Right hindlimb (tissue), 1 donor: ENCODE measurements around the gene DNPEP.

Source experiments
- DNase-seq: peaks from one replicate; pipeline ENCODE4 v3.0.0-alpha.2; 2018

Gene DNPEP

DNA sequence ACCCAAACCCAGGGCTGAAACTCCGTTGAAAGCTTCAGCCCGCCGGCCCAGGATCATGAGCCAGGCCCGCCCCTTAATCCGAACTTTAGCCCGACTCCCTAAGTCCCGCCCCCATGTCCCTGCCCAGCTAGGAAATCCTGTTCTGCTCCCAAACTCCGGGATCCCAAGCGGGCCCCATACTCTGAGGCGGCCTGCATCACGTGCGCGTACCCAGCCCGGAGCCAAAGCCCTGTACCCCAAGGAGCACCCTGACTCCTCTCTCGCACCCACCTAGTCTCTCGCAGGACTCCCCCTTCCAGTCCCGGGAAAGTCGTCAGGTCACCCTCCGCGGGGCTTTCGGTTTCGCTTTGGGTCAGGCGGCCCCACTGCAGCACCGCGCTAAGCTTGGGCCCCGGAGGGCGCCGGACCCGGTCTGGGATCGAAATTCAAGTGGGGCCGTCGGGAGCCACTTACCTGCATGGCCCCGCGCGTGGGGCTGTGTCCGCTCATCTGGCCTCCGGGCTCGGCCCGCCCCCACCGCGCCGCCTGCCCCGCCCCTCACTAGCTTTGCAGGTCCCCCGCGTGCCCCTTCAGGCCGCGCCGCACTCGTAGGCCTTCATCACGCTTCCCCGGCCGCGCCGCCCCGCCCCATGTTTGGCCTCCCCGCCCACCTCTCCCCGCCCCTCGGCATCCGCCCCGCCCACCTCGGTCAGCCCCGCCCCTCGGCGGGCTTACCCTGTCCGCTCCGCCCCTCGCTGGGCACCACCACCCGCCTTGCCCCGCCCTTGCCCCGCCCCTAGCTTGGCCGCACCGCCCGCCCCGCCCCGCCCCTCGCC, at the start of gene DNPEP:
Gene DNPEP, minus strand, starts transcription at position 607 of the 815 bp plus-strand sequence. Its CDS starts 118 bp downstream, at position 489.
- DNase-seq, result peak; percentile 85

DNA sequence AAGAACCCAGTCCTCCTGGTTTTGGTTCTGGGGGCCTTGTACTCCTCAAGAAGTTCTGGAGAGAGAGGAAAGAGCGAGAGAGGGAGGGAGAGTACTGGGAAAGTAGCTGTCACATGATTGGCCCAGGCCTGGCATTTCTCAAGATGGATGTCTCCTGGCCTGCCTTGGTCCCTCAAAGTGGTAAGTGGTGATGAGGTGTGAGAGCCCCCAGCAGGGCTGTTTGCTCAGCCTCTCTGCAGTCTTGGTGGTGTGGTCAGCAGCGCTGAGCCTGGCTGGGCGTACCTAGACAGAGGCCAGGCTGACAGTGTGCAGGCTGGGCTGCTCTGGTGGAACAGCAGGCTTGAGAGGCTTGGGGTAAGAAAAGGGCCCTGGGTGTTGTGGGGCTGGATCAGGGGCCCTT, 49.4 kb upstream of the DNPEP start:
- DNase-seq, result no peak

DNA sequence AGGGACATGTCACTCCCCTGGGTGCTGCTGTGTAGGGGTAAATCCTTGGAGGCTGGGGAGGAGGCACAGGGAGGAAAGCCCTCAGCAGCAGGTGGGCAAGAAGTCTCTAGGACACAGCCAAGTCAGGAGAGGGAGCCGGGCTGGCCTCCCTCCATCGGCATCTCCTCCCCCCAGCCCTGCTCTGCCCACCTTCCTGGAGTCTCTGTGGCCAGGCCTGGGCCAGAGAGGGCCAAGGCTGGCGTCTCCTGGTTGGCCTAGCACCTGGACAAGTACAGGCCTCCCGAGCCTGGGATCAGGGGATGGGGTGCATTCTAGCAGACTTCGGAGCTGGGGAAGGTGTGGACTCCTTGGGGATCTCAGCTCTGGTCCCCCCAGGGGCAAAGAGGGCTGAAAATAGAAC, 48.8 kb upstream of the DNPEP start:
- no peak for DNase-seq

DNA sequence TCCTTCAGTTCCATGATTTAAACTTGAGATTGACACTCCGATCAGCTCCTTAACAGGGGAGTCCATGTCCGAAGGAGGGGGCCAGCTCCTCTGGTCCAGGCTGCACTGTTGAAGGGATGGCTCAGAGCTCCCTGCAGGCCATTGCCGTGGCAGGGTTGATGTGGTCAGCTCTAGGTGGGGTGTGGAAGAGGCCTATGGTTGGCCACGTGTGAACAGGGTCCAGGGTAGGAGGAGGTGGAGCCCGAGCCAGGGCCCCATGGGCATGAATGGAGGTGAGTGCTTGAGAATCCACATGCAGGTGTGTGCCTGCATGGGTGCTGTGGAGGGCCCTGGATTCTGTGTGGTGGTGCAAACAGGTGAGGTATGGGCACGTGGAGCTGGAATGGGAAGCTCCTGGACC, 48.0 kb upstream of the DNPEP start:
- DNase-seq, result no peak

DNA sequence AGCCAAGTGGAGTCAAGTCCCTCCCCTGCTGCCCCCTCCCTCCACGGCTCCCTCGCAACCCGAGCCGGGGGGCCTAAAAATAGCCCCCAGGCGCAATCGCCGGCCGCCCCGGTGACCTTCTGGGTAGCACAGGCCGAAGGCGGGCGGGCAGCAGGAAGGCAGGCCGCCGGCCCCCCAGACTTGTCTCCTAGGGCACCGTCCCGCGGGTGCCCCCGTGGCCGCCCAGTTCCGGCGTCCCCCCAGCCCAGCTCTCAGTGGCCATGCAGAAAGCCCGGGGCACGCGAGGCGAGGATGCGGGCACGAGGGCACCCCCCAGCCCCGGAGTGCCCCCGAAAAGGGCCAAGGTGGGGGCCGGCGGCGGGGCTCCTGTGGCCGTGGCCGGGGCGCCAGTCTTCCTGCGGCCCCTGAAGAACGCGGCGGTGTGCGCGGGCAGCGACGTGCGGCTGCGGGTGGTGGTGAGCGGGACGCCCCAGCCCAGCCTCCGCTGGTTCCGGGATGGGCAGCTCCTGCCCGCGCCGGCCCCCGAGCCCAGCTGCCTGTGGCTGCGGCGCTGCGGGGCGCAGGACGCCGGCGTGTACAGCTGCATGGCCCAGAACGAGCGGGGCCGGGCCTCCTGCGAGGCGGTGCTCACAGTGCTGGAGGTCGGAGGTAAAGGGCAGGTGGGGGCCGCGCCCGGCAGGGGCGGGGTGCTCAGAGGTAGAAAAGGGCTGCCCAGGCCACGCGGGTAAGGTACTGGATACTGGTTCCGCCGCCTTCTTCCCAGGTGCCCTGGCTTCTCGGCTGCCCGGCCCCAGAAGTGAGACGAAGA, 47.2 kb upstream of the DNPEP start, which contains the start of gene SPEG:
Gene SPEG, plus strand, starts transcription at position 126 of the 808 bp plus-strand sequence. Its CDS starts 135 bp downstream, at position 261.
- DNase-seq, result no peak

DNA sequence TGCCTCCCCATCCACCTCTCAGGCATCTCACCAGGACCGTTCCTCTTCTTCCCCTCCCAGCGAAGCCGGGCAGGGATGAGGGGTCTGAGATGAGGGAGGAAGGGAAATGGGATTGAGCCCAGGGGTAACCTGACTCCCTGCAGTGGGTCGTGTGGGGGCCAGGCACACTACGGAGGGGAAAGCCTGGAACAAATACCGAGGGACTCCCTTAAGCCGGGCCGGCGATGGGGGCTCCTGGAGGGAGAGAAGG, 46.7 kb upstream of the DNPEP start:
- DNase-seq, result no peak

DNA sequence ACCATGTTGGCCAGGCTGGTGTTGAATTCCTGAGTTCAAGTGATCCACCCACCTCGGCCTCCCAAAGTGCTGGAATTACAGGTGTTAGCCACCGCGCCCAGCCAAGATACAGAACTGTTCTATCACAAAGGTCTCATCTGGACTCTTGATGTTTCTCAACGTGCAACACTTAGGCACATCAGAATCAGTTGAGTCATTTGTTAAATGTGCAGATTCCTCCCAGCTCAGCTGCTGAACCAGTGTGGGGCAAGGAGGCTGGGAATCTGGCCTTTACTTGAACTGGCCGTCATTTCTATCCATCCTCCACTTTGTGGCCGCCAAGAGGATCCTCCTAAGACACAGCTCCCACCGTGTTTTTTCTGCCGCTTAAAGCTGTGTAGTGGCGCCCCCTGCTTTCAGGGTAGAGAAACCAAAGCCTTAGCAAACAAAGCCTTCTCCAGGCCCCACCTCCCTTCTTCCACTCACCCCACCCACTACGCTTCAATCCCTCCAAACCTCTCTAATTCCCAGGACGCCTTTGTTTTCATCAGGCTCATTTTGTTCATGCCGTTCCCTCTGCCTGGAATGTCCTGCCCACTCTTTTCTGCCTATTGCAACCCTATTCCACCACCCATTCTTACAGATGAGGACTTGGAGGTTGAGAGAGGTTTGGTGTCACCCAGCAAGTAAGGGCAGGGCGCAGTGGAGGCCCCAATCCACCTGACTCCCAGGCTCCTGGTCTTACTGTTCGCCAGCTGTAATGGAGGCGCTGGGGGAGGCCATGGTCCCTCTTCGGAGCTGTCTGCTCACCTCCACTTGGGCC, 46.2 kb upstream of the DNPEP start:
- DNase-seq, result no peak

DNA sequence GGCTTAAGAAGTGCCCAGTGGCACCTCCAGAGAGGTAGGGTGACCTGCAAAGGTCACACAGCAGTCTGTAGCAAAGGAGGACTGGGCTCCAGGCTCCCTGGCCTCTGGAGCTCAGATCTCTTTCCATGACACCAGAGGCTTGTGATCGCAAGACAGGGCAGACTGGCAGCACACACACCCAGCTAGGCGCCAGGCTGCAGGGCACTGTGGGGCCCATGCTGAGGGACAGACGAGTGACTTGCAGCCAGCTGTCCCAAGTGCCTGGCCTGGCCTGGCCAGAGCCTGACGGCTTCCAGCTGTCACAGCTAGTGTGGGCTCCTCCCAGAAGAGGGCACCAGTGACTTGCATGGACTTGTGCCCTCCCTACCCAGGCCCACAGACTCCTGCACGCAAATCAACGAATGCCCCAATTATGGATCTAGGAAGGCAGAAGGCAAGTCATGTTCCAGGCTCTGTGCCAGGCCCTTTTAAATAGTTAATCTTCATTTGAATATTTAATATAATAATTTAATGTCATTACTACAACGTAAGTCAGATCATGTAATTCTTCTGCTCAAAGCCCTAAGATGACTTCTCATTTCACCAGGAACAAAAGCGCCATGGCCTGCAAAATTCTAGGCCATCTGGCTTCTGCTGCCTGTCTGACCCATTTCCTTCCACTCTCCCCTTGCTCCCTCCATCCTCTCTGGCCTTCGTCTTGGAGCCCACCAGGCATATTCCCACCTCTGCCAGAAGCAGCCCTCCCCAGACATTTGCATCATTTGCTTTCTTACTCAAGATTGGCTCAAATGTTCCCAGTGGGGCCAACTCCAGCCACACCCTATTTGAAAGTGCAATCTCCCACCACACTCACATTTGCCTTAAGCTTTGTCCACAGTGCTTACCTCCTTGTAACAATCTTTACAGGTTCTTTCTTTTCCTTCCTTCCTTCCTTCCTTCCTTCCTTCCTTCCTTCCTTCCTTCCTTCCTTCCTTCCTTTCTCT, 43.2 kb upstream of the DNPEP start:
- DNase-seq, result peak; percentile 78

DNA sequence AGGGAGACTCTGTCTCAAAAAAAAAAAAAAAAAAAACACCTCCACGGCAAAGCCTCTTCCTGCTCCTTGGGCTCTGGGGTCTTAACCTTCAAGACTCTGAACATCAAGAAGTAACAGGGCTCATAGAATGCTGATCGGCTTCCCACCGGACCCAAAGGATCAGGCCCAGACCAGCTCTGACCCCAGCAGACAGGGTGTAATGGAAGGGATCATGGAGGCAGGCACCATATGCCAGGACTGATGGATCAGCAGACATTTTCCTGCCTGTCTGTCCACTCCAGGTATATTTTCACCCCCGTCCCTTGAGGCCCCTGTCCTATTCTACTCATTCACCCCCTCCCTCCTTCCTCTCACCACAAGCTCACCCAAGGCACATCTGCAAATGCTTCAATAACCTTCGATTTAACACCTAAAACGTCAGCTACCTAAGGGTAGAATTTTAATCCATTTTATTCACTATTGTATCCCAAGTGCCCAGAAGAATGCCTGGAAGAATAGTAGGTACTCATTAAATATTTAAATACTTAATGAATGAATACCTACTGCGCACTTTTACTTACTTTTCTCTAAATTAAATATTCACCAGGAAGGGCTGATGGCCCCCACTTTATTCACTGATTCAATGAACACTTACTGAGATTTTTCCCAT, 42.4 kb upstream of the DNPEP start:
- DNase-seq, result no peak

DNA sequence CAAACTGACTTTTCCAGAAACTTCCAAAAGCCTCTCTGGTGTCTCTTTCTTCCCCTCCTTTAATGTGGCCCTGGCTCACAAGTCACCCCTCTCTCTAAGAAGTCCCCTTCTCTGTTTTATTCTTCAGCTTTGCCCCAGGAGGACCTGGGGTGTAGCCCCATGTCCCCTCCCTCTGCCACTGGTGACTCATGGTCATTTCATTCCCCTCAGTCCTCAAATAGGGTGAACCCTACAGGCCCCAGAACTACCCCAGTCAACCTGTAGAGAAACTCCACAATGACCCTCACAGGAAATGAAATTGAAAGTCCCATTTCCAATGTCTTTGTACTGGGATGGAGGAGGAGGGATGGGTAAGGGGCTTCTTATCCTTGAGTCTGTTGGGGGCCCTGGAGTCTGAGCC, 40.8 kb upstream of the DNPEP start:
- DNase-seq, result no peak

DNA sequence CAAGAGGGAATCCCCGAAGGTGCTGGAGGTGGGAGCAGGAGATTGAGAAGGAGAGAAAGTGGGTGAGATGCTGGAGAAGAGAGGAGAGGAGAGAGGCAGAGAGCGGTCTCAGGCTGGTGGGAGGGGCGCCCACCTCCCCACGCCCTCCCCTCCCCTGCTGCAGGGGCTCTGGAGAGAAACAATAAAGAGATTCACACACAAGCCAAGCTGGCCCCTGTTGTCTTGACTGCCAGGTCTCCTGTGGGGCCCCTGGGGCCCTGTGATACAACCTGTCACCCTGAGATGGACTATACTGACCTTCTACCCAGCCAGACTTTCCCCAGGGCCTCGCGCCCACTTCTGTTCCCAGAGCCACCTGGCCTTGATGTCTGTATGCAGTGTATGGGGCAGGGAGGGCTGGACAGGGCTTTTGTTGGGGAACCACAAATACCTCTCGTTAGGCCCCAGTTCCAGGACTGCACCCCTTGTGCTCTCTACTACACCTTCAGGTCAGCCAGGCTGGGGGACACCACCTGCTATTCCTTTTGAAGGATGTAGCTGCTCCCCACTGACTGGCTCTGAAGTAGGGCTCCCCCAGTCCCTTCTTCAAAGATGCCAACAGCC, 38.9 kb upstream of the DNPEP start:
- DNase-seq, result no peak

DNA sequence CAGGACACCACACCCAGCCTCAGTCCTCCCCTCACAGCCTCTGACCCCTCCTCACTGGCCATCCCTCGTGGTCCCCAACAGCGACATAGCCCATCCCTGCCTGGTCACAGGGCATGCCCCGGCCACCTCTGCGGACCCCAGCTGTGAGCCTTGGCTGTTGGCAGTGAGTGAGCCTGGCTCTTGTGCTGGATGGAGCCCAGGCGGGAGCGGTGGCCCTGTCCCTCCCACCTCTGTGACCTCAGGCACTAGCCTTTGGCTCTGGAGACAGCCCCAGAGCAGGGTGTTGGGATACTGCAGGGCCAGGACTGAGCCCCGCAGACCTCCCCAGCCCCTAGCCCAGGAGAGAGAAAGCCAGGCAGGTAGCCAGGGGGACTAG, 38.3 kb upstream of the DNPEP start:
- no peak for DNase-seq

DNA sequence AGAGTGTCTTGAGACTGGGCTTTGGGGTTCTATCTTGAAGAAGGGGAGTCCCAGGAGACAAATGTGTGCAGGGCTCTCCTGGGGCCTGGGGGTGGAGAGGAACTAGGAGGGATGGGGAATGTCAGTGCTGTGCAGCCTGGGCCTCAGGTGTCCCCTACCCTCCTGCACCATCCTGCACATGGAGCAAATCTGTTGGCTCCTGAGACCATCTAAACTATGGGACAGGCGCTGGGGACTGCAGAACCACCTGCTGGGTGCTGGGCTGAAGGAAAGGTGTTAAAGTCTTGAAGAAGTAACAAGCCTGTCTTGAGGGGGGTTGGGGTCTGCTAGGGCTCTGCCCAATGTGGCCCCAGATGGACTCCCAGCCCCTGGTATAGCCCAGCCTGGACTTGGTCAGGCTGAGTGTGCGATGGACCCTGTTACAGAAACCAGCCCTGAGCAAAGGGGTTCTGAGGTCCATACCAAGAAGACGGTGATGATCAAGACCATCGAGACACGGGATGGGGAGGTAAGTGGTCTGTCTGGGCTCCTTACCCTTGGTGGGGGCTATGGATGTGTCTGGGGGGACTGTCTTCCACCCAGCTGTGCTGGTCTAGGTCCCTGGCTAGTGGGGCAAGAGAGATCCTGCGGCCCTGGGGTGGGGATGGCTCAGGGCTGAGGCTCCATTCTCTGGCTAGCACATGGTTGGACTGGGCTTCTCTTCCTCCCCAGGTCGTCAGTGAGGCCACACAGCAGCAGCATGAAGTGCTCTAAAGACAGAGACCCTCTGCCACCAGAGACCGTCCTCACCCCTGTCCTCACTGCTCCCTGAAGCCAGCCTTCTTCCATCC, 37.7 kb upstream of the DNPEP start:
- DNase-seq, result no peak

DNA sequence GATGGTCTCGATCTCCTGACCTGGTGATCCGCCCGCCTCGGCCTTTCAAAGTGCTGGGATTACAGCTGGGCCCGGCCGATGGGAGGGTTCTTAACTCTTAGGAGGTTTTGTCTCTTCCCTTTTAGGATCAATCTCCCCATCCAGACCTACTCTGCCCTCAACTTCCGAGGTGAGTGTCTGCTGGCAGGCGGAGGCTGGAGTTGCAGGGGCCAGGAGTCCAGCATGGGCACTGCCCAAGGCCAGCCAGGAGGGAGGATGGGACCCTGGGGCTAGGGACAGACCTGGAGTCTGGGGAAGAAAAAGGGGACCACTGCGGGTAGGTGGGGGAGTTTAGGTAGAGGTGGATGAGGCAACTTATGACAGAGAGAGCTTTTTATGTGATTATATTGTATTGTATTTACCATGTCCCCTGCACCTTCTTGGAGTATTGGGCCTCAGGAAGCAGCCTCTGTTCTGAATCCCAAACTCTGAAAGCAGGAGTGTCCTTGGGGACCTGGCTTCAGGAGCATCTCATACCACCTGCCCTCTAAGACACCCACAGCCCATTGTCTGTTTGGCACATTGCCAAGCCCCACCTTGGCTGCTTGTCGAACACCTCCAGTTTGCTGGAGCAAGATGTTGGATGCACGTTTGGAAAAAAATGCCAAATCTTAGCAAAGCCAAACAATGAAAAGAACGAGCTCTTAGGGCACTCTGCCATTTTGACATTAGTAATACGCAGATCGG, 36.1 kb upstream of the DNPEP start:
- DNase-seq, result no peak

DNA sequence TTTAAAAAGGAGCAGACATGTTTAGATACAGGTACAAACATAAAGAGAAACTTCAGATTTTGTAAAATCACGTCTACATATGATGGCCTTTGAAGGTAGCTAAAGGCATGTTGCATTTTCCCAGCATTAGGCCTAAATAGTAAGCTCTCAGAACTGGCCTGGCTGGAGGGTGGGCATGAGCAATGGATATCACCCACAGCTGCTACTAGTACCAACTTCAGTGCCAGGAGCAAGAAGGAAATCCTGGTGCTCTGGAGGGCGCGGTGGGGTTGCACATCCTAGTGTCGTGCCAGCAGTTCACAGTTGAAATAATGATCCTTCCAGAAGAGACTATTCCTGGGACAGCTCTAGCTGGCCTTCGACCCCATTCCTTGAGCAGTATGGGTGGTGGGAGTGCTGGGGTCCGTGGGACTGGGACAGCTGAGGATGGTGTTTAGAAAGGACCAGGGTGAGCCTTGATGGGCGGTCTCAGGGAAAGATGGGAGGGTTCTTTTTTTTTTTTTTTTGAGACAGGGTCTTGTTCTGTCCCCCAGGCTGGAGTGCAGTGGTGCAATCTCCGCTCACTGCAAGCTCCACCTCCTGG, 35.3 kb upstream of the DNPEP start:
- DNase-seq, result no peak

DNA sequence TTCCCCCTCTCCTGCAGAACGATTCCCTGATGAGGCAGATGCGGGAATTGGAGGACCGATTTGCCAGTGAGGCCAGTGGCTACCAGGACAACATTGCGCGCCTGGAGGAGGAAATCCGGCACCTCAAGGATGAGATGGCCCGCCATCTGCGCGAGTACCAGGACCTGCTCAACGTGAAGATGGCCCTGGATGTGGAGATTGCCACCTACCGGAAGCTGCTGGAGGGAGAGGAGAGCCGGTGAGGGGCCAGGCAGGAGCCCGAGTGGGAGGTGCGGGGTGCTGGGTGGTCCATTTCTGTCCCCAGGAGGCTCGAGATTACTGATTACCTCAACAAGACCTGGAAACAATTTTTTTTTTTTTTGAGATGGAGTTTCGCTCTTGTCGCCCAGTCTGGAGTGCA, 33.6 kb upstream of the DNPEP start:
- no peak for DNase-seq

DNA sequence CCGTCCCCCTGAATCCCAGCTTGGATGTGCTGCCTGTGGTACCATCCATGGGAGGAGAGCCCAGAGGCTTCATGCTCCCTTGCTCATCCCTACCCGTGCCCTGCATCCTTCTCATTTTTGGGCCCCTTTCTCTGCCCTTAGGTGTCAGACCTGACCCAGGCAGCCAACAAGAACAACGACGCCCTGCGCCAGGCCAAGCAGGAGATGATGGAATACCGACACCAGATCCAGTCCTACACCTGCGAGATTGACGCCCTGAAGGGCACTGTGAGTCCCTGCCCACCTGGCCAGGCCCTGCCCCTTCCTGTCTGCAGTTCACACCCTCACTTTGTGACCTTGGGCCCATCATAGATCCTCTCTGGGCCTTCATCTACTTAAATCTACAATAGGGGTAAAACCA, 33.0 kb upstream of the DNPEP start:
- DNase-seq, result no peak

DNA sequence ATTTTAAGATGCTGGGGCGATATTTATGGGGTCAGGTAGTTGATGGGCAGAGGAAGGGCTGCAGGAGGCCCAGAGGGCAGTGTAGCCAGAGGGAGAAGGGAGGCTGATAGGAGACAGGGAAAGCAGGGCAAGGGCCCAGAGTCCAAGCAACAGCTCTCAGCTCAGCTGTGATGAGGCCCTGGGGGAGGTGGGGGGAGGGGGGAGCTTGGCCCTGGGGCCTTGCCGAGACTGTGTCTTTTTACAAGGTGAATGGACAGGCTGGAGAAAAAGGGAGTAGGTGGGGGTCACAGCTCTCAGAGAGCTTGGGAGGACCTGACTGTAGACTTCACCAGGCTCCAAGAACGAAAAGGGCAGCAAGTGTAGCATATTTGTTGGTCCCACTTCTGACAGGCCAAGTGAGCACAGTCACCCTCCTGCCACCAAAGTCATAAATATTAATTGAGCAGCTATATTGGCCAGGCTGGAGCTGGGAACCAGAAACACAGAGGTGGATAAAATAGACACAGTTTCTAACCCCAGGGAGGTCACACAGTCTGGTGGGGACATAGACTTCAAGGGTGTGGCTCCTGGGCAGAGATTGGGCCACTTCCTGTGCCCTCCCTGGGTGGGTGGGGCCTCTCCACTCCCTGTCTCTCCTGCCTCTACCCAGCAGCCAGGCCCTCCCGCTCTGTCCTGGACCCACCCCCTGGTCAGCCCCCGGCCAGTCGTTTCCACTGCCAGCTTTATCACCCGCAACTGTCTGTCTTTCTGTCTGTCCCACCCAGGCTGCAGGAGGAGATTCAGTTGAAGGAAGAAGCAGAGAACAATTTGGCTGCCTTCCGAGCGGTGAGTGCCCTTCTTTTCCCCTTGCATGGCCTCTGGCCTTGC, 31.9 kb upstream of the DNPEP start:
- DNase-seq, result no peak

DNA sequence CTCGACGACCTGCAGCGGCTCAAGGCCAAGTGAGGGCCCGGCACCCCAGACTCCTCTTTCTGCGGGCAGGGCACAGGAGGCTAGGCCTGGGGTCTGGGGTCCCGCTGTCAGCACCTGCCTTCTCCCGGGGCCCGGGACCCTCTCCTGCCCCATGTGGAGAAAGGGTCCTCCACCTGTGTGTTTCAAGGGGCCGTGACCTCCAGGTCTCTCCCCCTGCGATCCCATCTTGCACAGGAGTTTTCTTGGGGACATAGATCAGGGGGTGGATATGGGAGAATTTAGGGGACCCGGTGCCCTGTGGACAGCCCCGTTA, 31.3 kb upstream of the DNPEP start:
- DNase-seq, result no peak
